ENCODE results near the gene ARHGEF28. TPM values are rescaled to one million over a fixed set of nuclear protein-coding genes. Genes with fewer than 3 reads are reported as not detected.
A peak's percentile ranks its signal among the peaks of the same experiment; 100 is the strongest.

Gene ARHGEF28
- polyA plus RNA-seq, 3 donors: not detected

DNA sequence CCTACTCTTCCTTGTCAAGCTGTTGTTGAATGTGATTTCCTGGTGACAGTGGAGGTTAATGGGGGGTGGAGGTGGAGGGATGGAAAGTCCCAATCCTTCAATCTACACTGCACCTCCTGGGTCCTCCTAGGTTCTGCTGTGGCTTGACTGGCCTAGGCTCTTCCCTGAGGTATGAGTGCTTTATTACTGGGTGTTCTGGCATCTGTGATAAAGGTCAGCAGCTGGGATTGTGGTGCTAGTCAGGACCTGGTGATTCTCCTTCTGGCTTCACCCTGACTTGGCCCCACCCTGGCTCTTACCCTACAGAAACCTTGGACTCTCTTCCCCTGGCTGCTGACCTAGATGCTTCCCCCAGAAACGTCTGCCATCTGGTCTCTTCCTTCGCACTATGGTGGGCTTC, 194.3 kb downstream of the ARHGEF28 start:
- Mint-ChIP-seq H3K27me3 (ENCODE audit: low read depth in 3 of 3) (peaks cover 0 to 2% (median 0%) of the 10 kb centered on the region in 3 donors), H3K4me1 (peaks cover 6% of the 10 kb centered on the region), H3K4me3 (no peak overlapping the region), H3K9me3 (peaks cover 0 to 2% (median 0%) of the 10 kb centered on the region in 7 donors), H3K36me3 (no peaks in the 10 kb centered on the region), H3K27ac (peak overlapping the region in 1 of 7 donors; percentile 42)
- WGBS (ENCODE audit: insufficient coverage): 89% methylated on average over 2 of the region's 2 CpGs
- Histone ChIP-seq H3K4me3 (replicated peaks in 1 of 3; ENCODE audit: low read depth in 2 of 3, low read length in 3 of 3) (no peak overlapping the region), H3K9ac (ENCODE audit: insufficient read depth, low read length, poor library complexity, severe bottlenecking) (no peak overlapping the region), H3K79me2 (ENCODE audit: insufficient read depth, low read length) (no peaks in the 10 kb centered on the region), H3K4me1 (ENCODE audit: control insufficient read depth in 1 of 2, insufficient read depth in 2 of 2, low read length in 2 of 2) (peaks cover 0 to 6% of the 10 kb centered on the region in 2 donors), H3K9me3 (replicated peaks in 1 of 2; ENCODE audit: control insufficient read depth in 1 of 2, insufficient read depth in 1 of 2, low read length in 2 of 2) (no peaks in the 10 kb centered on the region), H4K20me1 (ENCODE audit: insufficient read depth, low read length) (no peaks in the 10 kb centered on the region), H3K27me3 (ENCODE audit: control insufficient read depth in 2 of 2, insufficient read depth in 2 of 2, low read length in 2 of 2) (no peaks in the 10 kb centered on the region), H3K4me2 (replicated peaks; ENCODE audit: extremely low read depth, low read length, poor library complexity, severe bottlenecking) (no peak overlapping the region), H3K27ac (ENCODE audit: low read depth in 1 of 2, low read length in 2 of 2) (no peak overlapping the region), H2AFZ (ENCODE audit: insufficient read depth, low read depth, low read length, poor library complexity, severe bottlenecking) (no peak overlapping the region), H3K36me3 (replicated peaks in 1 of 2; ENCODE audit: control insufficient read depth in 1 of 2, insufficient read depth in 2 of 2, low read length in 2 of 2) (no peaks in the 10 kb centered on the region)
- intact Hi-C loops (cut with micrococcal nuclease): no loop called here
- no peak for TF ChIP-seq CTCF (IDR thresholded peaks at IDR 0.05)
- no peak for DNase-seq

- no peak for DNase-seq
- Histone ChIP-seq H3K9ac (ENCODE audit: insufficient read depth, low read length, poor library complexity, severe bottlenecking) (no peak overlapping the region), H3K27ac (ENCODE audit: low read depth in 1 of 2, low read length in 2 of 2) (no peak overlapping the region), H3K4me1 (ENCODE audit: control insufficient read depth in 1 of 2, insufficient read depth in 2 of 2, low read length in 2 of 2) (peaks cover 0 to 6% of the 10 kb centered on the region in 2 donors), H3K36me3 (replicated peaks in 1 of 2; ENCODE audit: control insufficient read depth in 1 of 2, insufficient read depth in 2 of 2, low read length in 2 of 2) (no peaks in the 10 kb centered on the region), H2AFZ (ENCODE audit: insufficient read depth, low read depth, low read length, poor library complexity, severe bottlenecking) (no peak overlapping the region), H3K27me3 (ENCODE audit: control insufficient read depth in 2 of 2, insufficient read depth in 2 of 2, low read length in 2 of 2) (no peaks in the 10 kb centered on the region), H3K4me3 (replicated peaks in 1 of 3; ENCODE audit: low read depth in 2 of 3, low read length in 3 of 3) (no peak overlapping the region), H3K4me2 (replicated peaks; ENCODE audit: extremely low read depth, low read length, poor library complexity, severe bottlenecking) (no peak overlapping the region), H3K9me3 (replicated peaks in 1 of 2; ENCODE audit: control insufficient read depth in 1 of 2, insufficient read depth in 1 of 2, low read length in 2 of 2) (no peaks in the 10 kb centered on the region), H4K20me1 (ENCODE audit: insufficient read depth, low read length) (no peaks in the 10 kb centered on the region), H3K79me2 (ENCODE audit: insufficient read depth, low read length) (no peaks in the 10 kb centered on the region)
- peaks cover 6% of the 10 kb centered on the region for H3K4me1 Mint-ChIP-seq
- no peak overlapping the region for H3K27ac Mint-ChIP-seq
- H3K9me3 Mint-ChIP-seq: peaks cover 0 to 2% (median 0%) of the 10 kb centered on the region in 7 donors
- H3K27me3 Mint-ChIP-seq (ENCODE audit: low read depth in 3 of 3): peaks cover 0 to 2% (median 0%) of the 10 kb centered on the region in 3 donors
- no peaks in the 10 kb centered on the region for H3K36me3 Mint-ChIP-seq
- H3K4me3 Mint-ChIP-seq: no peak overlapping the region
- TF ChIP-seq CTCF (IDR thresholded peaks at IDR 0.05): no peak
- intact Hi-C loops (cut with micrococcal nuclease): no loop called here
- WGBS (ENCODE audit: insufficient coverage): no CpG with 5 or more reads among the region's 4 CpGs
These were observed 195.0 kb downstream of the ARHGEF28 start for GRCh38 chr5:73821003-73821402.

All from CD14-positive monocyte (primary cell).